Measurements from ENCODE around the gene KCNIP1. TPM values are rescaled to one million over a fixed set of nuclear protein-coding genes. Genes with fewer than 3 reads are reported as not detected.

KCNIP1 gene
- total and polyA plus RNA-seq, 10 of the 15 experiments (the other 5 are each of a cell fraction or from before 2014, with no cell fraction given): not detected

DNA sequence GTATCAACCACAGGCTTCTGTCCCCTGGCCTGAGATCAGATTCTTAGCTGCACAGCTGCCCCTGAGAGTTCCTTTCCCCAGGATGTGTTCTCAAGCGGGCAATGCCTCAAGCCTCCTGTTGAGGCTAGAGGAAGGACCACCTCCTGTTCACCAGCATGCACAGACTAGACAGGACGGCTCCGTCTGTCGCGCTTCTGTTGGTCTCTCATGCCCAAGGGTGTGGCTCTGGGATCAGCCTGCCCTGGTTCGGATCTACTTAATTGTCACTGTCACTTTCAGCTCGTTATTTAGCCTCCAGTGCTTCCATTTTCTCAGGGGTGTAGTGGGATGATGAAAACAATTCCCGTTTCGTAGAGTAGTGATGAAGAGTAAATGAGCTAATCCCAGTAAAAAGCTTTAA, 103.1 kb downstream of the KCNIP1 start:
- ATAC-seq: no peak
- Histone ChIP-seq H3K4me1 (ENCODE audit: control insufficient read depth, insufficient read depth, low read length) (no peaks in the 10 kb centered on the region), H3K27ac (ENCODE audit: control insufficient read depth, insufficient read depth) (no peak overlapping the region), H3K79me2 (ENCODE audit: control insufficient read depth, insufficient read depth, low read length) (no peaks in the 10 kb centered on the region), H3K4me2 (ENCODE audit: control insufficient read depth, insufficient read depth) (no peak overlapping the region), H4K20me1 (ENCODE audit: control insufficient read depth, insufficient read depth) (no peaks in the 10 kb centered on the region), H3K9me3 (replicated peaks; ENCODE audit: control insufficient read depth, insufficient read depth, low read length) (no peaks in the 10 kb centered on the region), H3K4me3 (no peak overlapping the region), H3K36me3 (ENCODE audit: control insufficient read depth in 2 of 2, insufficient read depth in 2 of 2, low read length in 1 of 2) (no peaks in the 10 kb centered on the region), H3K9ac (ENCODE audit: control insufficient read depth, insufficient read depth, low read length) (no peak overlapping the region), H2AFZ (ENCODE audit: control insufficient read depth, low read depth, low read length) (no peak overlapping the region), H3K27me3 (replicated peaks in 1 of 2; ENCODE audit: control insufficient read depth in 2 of 2, insufficient read depth in 2 of 2, low read length in 1 of 2) (peaks cover 0 to 4% of the 10 kb centered on the region in 2 experiments; a peak in 2 of 4 replicates)
- ChIA-PET POLR2A (no interaction called here), RAD21 (ENCODE audit: unreplicated experiment) (no interaction called here), SMC1A (ENCODE audit: uncharacterized antibody, unreplicated experiment) (no interaction called here), CTCF (interaction anchor here (0.7 kb wide), 1 partner anchor 172 kb away, joined by 3 read pairs; no protein-coding TSS in a partner anchor)
- no peak for FAIRE-seq
- WGBS (ENCODE audit: insufficient coverage, insufficient replicate concordance, low lambda C conversion rate, missing lambda C conversion rate): 26% methylated on average over 9 of the region's 9 CpGs
- intact Hi-C loops (cut with micrococcal nuclease; ENCODE audit: unreplicated experiment) (no loop called here), in situ Hi-C loops (cut with MboI) (no loop called here)
- no peak for TF ChIP-seq BRCA1 (IDR thresholded peaks at IDR 0.05; ENCODE audit: low read depth, low read length)
- no peak for DNase-seq (ENCODE audit: low read depth, low spot score)
- BruUV-seq (replicated peaks): no TSS peak

GRCh38 chr5:170611449-170612090, 107.8 kb downstream of the KCNIP1 start:
- RAD21 ChIA-PET (ENCODE audit: unreplicated experiment): no interaction called here
- peaks cover 2 to 4% of the 10 kb centered on the region in 2 experiments; a peak in 3 of 4 replicates for H3K27me3 ChIP-seq (replicated peaks in 1 of 2; ENCODE audit: control insufficient read depth in 2 of 2, insufficient read depth in 2 of 2, low read length in 1 of 2)
- in situ Hi-C loops (cut with MboI): no loop called here
- H3K4me1 ChIP-seq (ENCODE audit: control insufficient read depth, insufficient read depth, low read length): no peaks in the 10 kb centered on the region
- POLR2A ChIA-PET: no interaction called here
- SMC1A ChIA-PET (ENCODE audit: uncharacterized antibody, unreplicated experiment): no interaction called here
- no peaks in the 10 kb centered on the region for H3K9me3 ChIP-seq (replicated peaks; ENCODE audit: control insufficient read depth, insufficient read depth, low read length)
- H2AFZ ChIP-seq (ENCODE audit: control insufficient read depth, low read depth, low read length): no peak overlapping the region
- H3K9ac ChIP-seq (ENCODE audit: control insufficient read depth, insufficient read depth, low read length): no peak overlapping the region
- BruUV-seq (replicated peaks): no TSS peak
- H3K4me3 ChIP-seq: no peak overlapping the region
- CTCF ChIA-PET: interaction anchor here (1.1 kb wide), 1 partner anchor 27 kb away, joined by 4 read pairs; no protein-coding TSS in a partner anchor
- WGBS (ENCODE audit: insufficient coverage, insufficient replicate concordance, low lambda C conversion rate, missing lambda C conversion rate): 5% methylated on average over 6 of the region's 6 CpGs
- intact Hi-C loops (cut with micrococcal nuclease; ENCODE audit: unreplicated experiment): no loop called here
- no peaks in the 10 kb centered on the region for H3K79me2 ChIP-seq (ENCODE audit: control insufficient read depth, insufficient read depth, low read length)
- DNase-seq (ENCODE audit: low read depth, low spot score) (no peak), FAIRE-seq (no peak), ATAC-seq (no peak)
- no peak overlapping the region for H3K27ac ChIP-seq (ENCODE audit: control insufficient read depth, insufficient read depth)
- H3K4me2 ChIP-seq (ENCODE audit: control insufficient read depth, insufficient read depth): no peak overlapping the region
- no peaks in the 10 kb centered on the region for H4K20me1 ChIP-seq (ENCODE audit: control insufficient read depth, insufficient read depth)
- no peaks in the 10 kb centered on the region for H3K36me3 ChIP-seq (ENCODE audit: control insufficient read depth in 2 of 2, insufficient read depth in 2 of 2, low read length in 1 of 2)
- TF ChIP-seq POLR2AphosphoS5 (IDR thresholded peaks at IDR 0.05; ENCODE audit: low read length): no peak
- TF ChIP-seq, protein P1, sequence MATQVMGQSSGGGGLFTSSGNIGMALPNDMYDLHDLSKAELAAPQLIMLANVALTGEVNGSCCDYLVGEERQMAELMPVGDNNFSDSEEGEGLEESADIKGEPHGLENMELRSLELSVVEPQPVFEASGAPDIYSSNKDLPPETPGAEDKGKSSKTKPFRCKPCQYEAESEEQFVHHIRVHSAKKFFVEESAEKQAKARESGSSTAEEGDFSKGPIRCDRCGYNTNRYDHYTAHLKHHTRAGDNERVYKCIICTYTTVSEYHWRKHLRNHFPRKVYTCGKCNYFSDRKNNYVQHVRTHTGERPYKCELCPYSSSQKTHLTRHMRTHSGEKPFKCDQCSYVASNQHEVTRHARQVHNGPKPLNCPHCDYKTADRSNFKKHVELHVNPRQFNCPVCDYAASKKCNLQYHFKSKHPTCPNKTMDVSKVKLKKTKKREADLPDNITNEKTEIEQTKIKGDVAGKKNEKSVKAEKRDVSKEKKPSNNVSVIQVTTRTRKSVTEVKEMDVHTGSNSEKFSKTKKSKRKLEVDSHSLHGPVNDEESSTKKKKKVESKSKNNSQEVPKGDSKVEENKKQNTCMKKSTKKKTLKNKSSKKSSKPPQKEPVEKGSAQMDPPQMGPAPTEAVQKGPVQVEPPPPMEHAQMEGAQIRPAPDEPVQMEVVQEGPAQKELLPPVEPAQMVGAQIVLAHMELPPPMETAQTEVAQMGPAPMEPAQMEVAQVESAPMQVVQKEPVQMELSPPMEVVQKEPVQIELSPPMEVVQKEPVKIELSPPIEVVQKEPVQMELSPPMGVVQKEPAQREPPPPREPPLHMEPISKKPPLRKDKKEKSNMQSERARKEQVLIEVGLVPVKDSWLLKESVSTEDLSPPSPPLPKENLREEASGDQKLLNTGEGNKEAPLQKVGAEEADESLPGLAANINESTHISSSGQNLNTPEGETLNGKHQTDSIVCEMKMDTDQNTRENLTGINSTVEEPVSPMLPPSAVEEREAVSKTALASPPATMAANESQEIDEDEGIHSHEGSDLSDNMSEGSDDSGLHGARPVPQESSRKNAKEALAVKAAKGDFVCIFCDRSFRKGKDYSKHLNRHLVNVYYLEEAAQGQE (IDR thresholded peaks at IDR 0.05; ENCODE audit: low read depth, low read length): peak; percentile 63; the same call in 1 of the 2 replicates

Data from GM12878 (cell line).